Measurements from ENCODE around the gene CGNL1.

CGNL1 gene

GRCh38 chr15:57344282-57344681 is 32.0 kb upstream of the CGNL1 start:
- H3K27ac ChIP-seq (ENCODE audit: low read depth, low read length, poor library complexity, severe bottlenecking), result no peak overlapping the region
- no peaks in the 10 kb centered on the region for H3K9me2 ChIP-seq (ENCODE audit: low read depth, low read length)
- no peak overlapping the region for H3K4me2 ChIP-seq (ENCODE audit: low read length)
- no peak overlapping the region for H3K4me3 ChIP-seq (ENCODE audit: low read depth, low read length, poor library complexity, severe bottlenecking)
- no peak overlapping the region for H3K9ac ChIP-seq (ENCODE audit: low read length)
- no peaks in the 10 kb centered on the region for H3K79me2 ChIP-seq (ENCODE audit: insufficient read depth, low read length)
- no peaks in the 10 kb centered on the region for H3K4me1 ChIP-seq (ENCODE audit: insufficient read depth, low read length, severe bottlenecking)
- H2AFZ ChIP-seq (ENCODE audit: low read length), result no peak overlapping the region
- no peaks in the 10 kb centered on the region for H3K9me3 ChIP-seq (ENCODE audit: low read length)
- H4K20me1 ChIP-seq (ENCODE audit: insufficient read depth, low read length), result no peaks in the 10 kb centered on the region
- no peaks in the 10 kb centered on the region for H3K27me3 ChIP-seq (ENCODE audit: insufficient read depth, low read length)
- no peak for TF ChIP-seq CTCF (IDR thresholded peaks at IDR 0.05; ENCODE audit: low read length)
- TF ChIP-seq EZH2 (IDR thresholded peaks at IDR 0.05; ENCODE audit: borderline replicate concordance, low read length), result no peak
- no peaks in the 10 kb centered on the region for H3F3A ChIP-seq (ENCODE audit: insufficient read depth, low read length)
- H3K36me3 ChIP-seq (ENCODE audit: insufficient read depth, low read length), result no peaks in the 10 kb centered on the region

GRCh38 chr15:57345584-57345983 is 30.7 kb upstream of the CGNL1 start:
- Histone ChIP-seq H3K9me2 (ENCODE audit: low read depth, low read length) (no peaks in the 10 kb centered on the region), H3K79me2 (ENCODE audit: insufficient read depth, low read length) (no peaks in the 10 kb centered on the region), H3K27ac (ENCODE audit: low read depth, low read length, poor library complexity, severe bottlenecking) (no peak overlapping the region), H3K4me1 (ENCODE audit: insufficient read depth, low read length, severe bottlenecking) (no peaks in the 10 kb centered on the region), H3F3A (ENCODE audit: insufficient read depth, low read length) (no peaks in the 10 kb centered on the region), H4K20me1 (ENCODE audit: insufficient read depth, low read length) (no peaks in the 10 kb centered on the region), H3K27me3 (ENCODE audit: insufficient read depth, low read length) (no peaks in the 10 kb centered on the region), H3K36me3 (ENCODE audit: insufficient read depth, low read length) (no peaks in the 10 kb centered on the region), H3K9ac (ENCODE audit: low read length) (no peak overlapping the region), H3K9me3 (ENCODE audit: low read length) (no peaks in the 10 kb centered on the region), H3K4me2 (ENCODE audit: low read length) (no peak overlapping the region), H2AFZ (ENCODE audit: low read length) (no peak overlapping the region), H3K4me3 (ENCODE audit: low read depth, low read length, poor library complexity, severe bottlenecking) (no peak overlapping the region)
- TF ChIP-seq CTCF (IDR thresholded peaks at IDR 0.05; ENCODE audit: low read length) (no peak), EZH2 (IDR thresholded peaks at IDR 0.05; ENCODE audit: borderline replicate concordance, low read length) (no peak)

GRCh38 chr15:57348081-57348480 is 28.2 kb upstream of the CGNL1 start:
- Histone ChIP-seq H3K9ac (ENCODE audit: low read length) (no peak overlapping the region), H3K4me2 (ENCODE audit: low read length) (no peak overlapping the region), H3K36me3 (ENCODE audit: insufficient read depth, low read length) (no peaks in the 10 kb centered on the region), H3K4me1 (ENCODE audit: insufficient read depth, low read length, severe bottlenecking) (no peaks in the 10 kb centered on the region), H3K27me3 (ENCODE audit: insufficient read depth, low read length) (no peaks in the 10 kb centered on the region), H4K20me1 (ENCODE audit: insufficient read depth, low read length) (no peaks in the 10 kb centered on the region), H3K79me2 (ENCODE audit: insufficient read depth, low read length) (no peaks in the 10 kb centered on the region), H2AFZ (ENCODE audit: low read length) (no peak overlapping the region), H3F3A (ENCODE audit: insufficient read depth, low read length) (no peaks in the 10 kb centered on the region), H3K27ac (ENCODE audit: low read depth, low read length, poor library complexity, severe bottlenecking) (no peak overlapping the region), H3K9me3 (ENCODE audit: low read length) (no peaks in the 10 kb centered on the region), H3K9me2 (ENCODE audit: low read depth, low read length) (no peaks in the 10 kb centered on the region), H3K4me3 (ENCODE audit: low read depth, low read length, poor library complexity, severe bottlenecking) (no peak overlapping the region)
- TF ChIP-seq CTCF (IDR thresholded peaks at IDR 0.05; ENCODE audit: low read length), result no peak
- TF ChIP-seq EZH2 (IDR thresholded peaks at IDR 0.05; ENCODE audit: borderline replicate concordance, low read length), result no peak
